AG04450 (cell line): ENCODE data around the gene SCRN1. TPM values are rescaled to one million over a fixed set of nuclear protein-coding genes. Genes with fewer than 3 reads are reported as not detected.

Experiments used
- CTCF ChIA-PET: fragments of 300-600, 350-600 bp; formaldehyde crosslinking; extraction: SDS; loops from one replicate; lab custom pipeline; 2022; ENCODE audit warnings: antibody characterized with exemption, inconsistent platforms; lab: Charles Lee
- POLR2A ChIA-PET: fragments of 350-600 bp; formaldehyde crosslinking; extraction: SDS; loops from one replicate; lab custom pipeline; 2021; ENCODE audit warnings: antibody characterized with exemption, inconsistent platforms; lab: Yijun Ruan, JAX
- DNase-seq: peaks from one replicate; pipeline ENCODE4 v3.0.0-alpha.2; 2011; ENCODE audit warnings: low read depth, low spot score
- H3K27ac ChIP-seq: one replicate; pipeline ENCODE4 v1.5.1; 2012; ENCODE audit warnings: low read depth, low read length, control low read depth
- H3K27me3 ChIP-seq: one replicate; pipeline ENCODE4 v1.6.0; 2012; ENCODE audit warnings: low read length; ENCODE audit not compliant: control insufficient read depth, insufficient read depth
- H3K4me3 ChIP-seq: 2 replicates; pipeline ENCODE4 v1.5.1; 2011; ENCODE audit warnings: mild to moderate bottlenecking, low read depth, low read length, control low read depth
- H3K9me3 ChIP-seq: 2 replicates; pipeline ENCODE4 v1.5.1; 2012; ENCODE audit warnings: low read length; ENCODE audit not compliant: control insufficient read depth, insufficient read depth
- polyA plus RNA-seq: library from polyadenylated mRNA; depleted of rRNA; stranded (reverse); fragments of >200 nt; gene quantifications from 2 replicates; pipeline ENCODE4 v1.2.3, GENCODE V29; 2011
- TF ChIP-seq, protein P1 (sequence below): IDR thresholded peaks from 2 replicates; pipeline ENCODE4 v1.5.1; 2011; ENCODE audit warnings: low read depth, low read length, control low read depth, inconsistent platforms

Gene SCRN1
- polyA plus RNA-seq, 1 experiment, result 123 TPM

DNA sequence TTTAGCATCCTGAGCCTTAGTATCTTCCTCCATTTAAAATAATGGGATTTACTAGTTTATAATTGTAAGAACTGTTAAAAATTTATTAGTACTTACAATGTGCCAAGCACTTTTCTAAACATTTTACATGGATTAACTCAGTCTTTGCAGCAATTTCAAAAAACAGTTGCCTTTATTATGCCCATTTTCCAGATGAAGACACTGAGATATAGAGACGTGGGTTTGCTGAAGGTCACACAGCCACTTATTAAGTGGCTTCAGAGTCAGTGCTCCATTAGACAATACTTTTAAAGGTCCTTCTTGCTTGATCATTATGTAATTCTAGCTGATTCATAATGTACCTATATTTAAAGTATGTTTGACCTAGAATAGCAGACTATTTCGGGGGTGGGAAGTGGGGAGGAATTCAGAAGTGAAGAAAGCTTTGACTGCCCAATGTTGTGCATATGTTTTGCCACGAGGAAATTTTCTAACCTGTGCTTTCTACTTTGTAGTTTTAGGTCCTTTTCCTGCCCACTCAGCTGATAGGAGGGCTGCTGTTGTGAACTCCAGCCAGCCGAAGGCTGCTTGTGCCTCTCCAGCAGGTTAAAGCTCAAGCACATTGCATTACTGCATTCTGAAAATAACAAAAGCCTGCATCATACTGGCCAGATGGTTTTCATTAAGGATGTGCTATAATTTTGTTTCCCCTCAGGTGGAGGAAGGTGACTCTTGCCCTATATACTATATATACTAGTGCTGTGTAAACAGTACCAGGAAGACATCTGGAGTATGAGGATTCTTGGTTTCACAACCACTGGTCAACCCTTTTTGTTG, 42.9 kb upstream of the SCRN1 start:
- ChIA-PET CTCF (interaction anchor here (1.3 kb wide), 1 partner anchor 29 kb away, joined by 8 read pairs; no protein-coding TSS in a partner anchor), POLR2A (no interaction called here)
- H3K4me3 ChIP-seq, result no peak overlapping the region
- peak overlapping the region; percentile 60 for H3K27ac ChIP-seq
- H3K9me3 ChIP-seq, result no peaks in the 10 kb centered on the region
- no peaks in the 10 kb centered on the region for H3K27me3 ChIP-seq
- TF ChIP-seq, protein P1, sequence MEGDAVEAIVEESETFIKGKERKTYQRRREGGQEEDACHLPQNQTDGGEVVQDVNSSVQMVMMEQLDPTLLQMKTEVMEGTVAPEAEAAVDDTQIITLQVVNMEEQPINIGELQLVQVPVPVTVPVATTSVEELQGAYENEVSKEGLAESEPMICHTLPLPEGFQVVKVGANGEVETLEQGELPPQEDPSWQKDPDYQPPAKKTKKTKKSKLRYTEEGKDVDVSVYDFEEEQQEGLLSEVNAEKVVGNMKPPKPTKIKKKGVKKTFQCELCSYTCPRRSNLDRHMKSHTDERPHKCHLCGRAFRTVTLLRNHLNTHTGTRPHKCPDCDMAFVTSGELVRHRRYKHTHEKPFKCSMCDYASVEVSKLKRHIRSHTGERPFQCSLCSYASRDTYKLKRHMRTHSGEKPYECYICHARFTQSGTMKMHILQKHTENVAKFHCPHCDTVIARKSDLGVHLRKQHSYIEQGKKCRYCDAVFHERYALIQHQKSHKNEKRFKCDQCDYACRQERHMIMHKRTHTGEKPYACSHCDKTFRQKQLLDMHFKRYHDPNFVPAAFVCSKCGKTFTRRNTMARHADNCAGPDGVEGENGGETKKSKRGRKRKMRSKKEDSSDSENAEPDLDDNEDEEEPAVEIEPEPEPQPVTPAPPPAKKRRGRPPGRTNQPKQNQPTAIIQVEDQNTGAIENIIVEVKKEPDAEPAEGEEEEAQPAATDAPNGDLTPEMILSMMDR, result no peak
- DNase-seq, result peak; percentile 68

- TF ChIP-seq, protein P1, result no peak
- Histone ChIP-seq H3K4me3 (peak overlapping the region; percentile 78), H3K9me3 (no peaks in the 10 kb centered on the region), H3K27me3 (no peaks in the 10 kb centered on the region), H3K27ac (no peak overlapping the region)
- no peak for DNase-seq
- ChIA-PET CTCF (interaction anchor here (0.7 to 3.3 kb wide), 3 partner anchors 32 to 109 kb away, joined by 3 to 15 read pairs (median 4); no protein-coding TSS in a partner anchor), POLR2A (no interaction called here)
Measured at GRCh38 chr7:30029696-30030095, 40.1 kb upstream of the SCRN1 start.

DNA sequence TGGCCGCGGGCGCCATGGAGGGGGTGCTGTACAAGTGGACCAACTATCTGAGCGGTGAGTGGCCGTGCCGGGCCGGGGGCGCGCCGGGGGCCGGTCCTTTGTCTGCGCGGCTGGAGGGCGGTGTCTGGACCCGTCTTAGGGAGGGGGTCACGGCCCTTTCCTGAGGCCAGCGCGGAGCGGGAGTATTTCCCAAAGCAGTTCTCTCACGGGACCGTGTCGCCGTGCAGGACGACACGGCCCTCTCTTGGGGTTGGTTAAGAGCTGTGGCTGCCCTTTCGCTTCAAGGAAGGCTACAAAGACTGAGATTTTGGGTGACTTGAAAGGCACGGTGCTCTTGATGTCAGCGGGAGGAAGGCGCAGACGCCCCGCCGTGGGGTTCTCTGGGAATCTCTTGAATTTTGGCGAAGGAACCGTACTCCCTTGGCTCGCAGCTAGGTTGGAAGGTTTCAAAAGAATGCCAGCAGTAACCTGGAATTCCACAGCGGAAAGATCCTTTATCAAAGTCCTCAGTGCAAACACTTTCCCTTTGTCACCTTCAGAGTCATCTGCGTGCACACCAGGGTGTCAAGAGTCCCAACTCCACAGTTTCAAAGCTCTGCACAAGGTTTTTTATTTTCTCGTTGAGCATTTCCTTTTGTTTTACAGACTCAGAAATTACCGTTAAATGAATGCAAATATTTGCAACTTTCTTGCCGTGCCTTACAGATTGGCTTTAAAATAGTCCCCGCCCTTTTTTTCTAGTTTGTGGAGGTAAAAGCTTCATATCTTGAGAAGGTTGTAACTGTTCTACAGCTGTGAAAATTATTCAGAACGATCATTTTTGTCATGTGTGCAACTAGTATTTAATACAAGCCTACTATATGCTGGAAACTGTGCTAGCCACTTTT, 39.4 kb upstream of the SCRN1 start:
- TF ChIP-seq, protein P1, result no peak
- DNase-seq, result no peak
- Histone ChIP-seq H3K4me3 (peak overlapping the region; percentile 78), H3K27ac (no peak overlapping the region), H3K9me3 (no peaks in the 10 kb centered on the region), H3K27me3 (no peaks in the 10 kb centered on the region)
- POLR2A ChIA-PET, result no interaction called here
- CTCF ChIA-PET, result interaction anchor here (0.7 to 3.3 kb wide), 3 partner anchors 33 to 108 kb away, joined by 3 to 15 read pairs (median 4); no protein-coding TSS in a partner anchor

- peak; percentile 61 for DNase-seq
- CTCF ChIA-PET, result interaction anchor here (1.4 to 3.3 kb wide), 2 partner anchors 34 to 107 kb away, joined by 5 to 15 read pairs; no protein-coding TSS in a partner anchor
- Histone ChIP-seq H3K27me3 (no peaks in the 10 kb centered on the region), H3K27ac (no peak within 1 kb of the TSS), H3K4me3 (peak within 1 kb of the TSS; percentile 78), H3K9me3 (no peaks in the 10 kb centered on the region)
- POLR2A ChIA-PET, result no interaction called here
- TF ChIP-seq, protein P1, result no peak
Measured at GRCh38 chr7:30028216-30028748, 38.7 kb upstream of the SCRN1 start, which contains the start of gene PLEKHA8. Gene PLEKHA8 (plus strand): TSS chr7:30028412. CDS start chr7:30028763, 351 bp downstream.
